GM12801 (cell line): Measurements from ENCODE around the gene PDSS1.

Experiments used
- CTCF ChIP-seq: IDR thresholded peaks from one replicate; pipeline ENCODE4 v1.5.1; 2011; ENCODE audit warnings: control low read depth; ENCODE audit not compliant: insufficient read length; ENCODE audit errors: extremely low read depth

PDSS1 gene

GRCh38 chr10:26779176-26779860 lies 81.8 kb downstream of the PDSS1 start:
- TF ChIP-seq CTCF = no peak

GRCh38 chr10:26780106-26780792 lies 82.7 kb downstream of the PDSS1 start:
- no peak for TF ChIP-seq CTCF

- TF ChIP-seq CTCF = no peak
Measured at GRCh38 chr10:26780793-26781601, 83.5 kb downstream of the PDSS1 start.

- no peak for TF ChIP-seq CTCF
Measured at GRCh38 chr10:26781797-26782196, 84.3 kb downstream of the PDSS1 start.

- no peak for TF ChIP-seq CTCF
Measured at GRCh38 chr10:26787362-26787761, 89.9 kb downstream of the PDSS1 start.

GRCh38 chr10:26790221-26790995 lies 92.9 kb downstream of the PDSS1 start:
- no peak for TF ChIP-seq CTCF
